GM23338 (cell line): ENCODE results near the gene NIPSNAP3A. TPM values are rescaled to one million over a fixed set of nuclear protein-coding genes. Genes with fewer than 3 reads are reported as not detected.

Source experiments
- ATAC-seq: fragments of 200-7000 bp; cut with Tn5 transposase; 3 replicates; pipeline ENCODE4 v1.9.1; 2020
- DNase-seq: peaks from one replicate; pipeline ENCODE4 v3.0.0-alpha.2; 2015; ENCODE audit warnings: low spot score
- H2AFZ ChIP-seq: fragments of 200-600 bp; sonication (generic); 2 replicates; pipeline ENCODE4 v1.8.0; 2016; ENCODE audit warnings: antibody characterized with exemption, mild to moderate bottlenecking, moderate library complexity
- H3F3A ChIP-seq: fragments of 200-600 bp; sonication (generic); replicated peaks from 2 replicates; pipeline ENCODE4 v1.8.0; 2017; ENCODE audit warnings: antibody characterized with exemption, mixed run types, low read depth
- H3K27ac ChIP-seq: fragments of 200-600 bp; sonication (generic); 2 replicates; pipeline ENCODE4 v1.6.1; 2016; ENCODE audit warnings: low read depth
- H3K27me3 ChIP-seq: fragments of 200-600 bp; sonication (generic); 2 replicates; pipeline ENCODE4 v1.8.0; 2016; ENCODE audit warnings: mild to moderate bottlenecking, mixed run types, moderate library complexity; ENCODE audit not compliant: insufficient read depth
- H3K36me3 ChIP-seq: fragments of 200-600 bp; sonication (generic); 2 replicates; pipeline ENCODE4 v1.8.0; 2016; ENCODE audit warnings: mild to moderate bottlenecking; ENCODE audit not compliant: insufficient read depth
- H3K4me1 ChIP-seq: fragments of 200-600 bp; sonication (generic); 2 replicates; pipeline ENCODE4 v1.8.0; 2016; ENCODE audit warnings: mild to moderate bottlenecking, moderate library complexity; ENCODE audit not compliant: insufficient read depth
- H3K4me2 ChIP-seq: fragments of 200-600 bp; sonication (generic); 2 replicates; pipeline ENCODE4 v1.7.1; 2017; ENCODE audit warnings: mixed run types
- H3K4me3 ChIP-seq: fragments of 200-600 bp; sonication (generic); 2 replicates; pipeline ENCODE4 v1.6.1; 2016; ENCODE audit warnings: mixed run types
- H3K79me2 ChIP-seq: fragments of 200-600 bp; sonication (generic); replicated peaks from 2 replicates; pipeline ENCODE4 v1.8.0; 2017; ENCODE audit warnings: mild to moderate bottlenecking; ENCODE audit not compliant: insufficient read depth
- H3K9me2 ChIP-seq: fragments of 200-600 bp; sonication (generic); 2 replicates; pipeline ENCODE4 v1.8.0; 2017; ENCODE audit not compliant: insufficient read depth
- H4K20me1 ChIP-seq: fragments of 200-600 bp; sonication (generic); replicated peaks from 2 replicates; pipeline ENCODE4 v1.8.0; 2017; ENCODE audit warnings: mild to moderate bottlenecking; ENCODE audit not compliant: insufficient read depth
- H3K27ac Mint-ChIP-seq: 2 replicates; pipeline ENCODE4 v1.8.0; 2020; ENCODE audit warnings: inconsistent platforms, mild to moderate bottlenecking, moderate library complexity, mixed read lengths
- H3K27me3 Mint-ChIP-seq: 3 replicates; pipeline ENCODE4 v1.8.0; 2022; ENCODE audit warnings: low read depth, mild to moderate bottlenecking, moderate library complexity, mixed read lengths, inconsistent platforms; ENCODE audit not compliant: insufficient read depth, poor library complexity
- H3K36me3 Mint-ChIP-seq: 3 replicates; pipeline ENCODE4 v1.8.0; 2021; ENCODE audit warnings: low read depth, mild to moderate bottlenecking, inconsistent platforms, moderate library complexity, mixed read lengths
- H3K4me1 Mint-ChIP-seq: 3 replicates; pipeline ENCODE4 v1.8.0; 2020; ENCODE audit warnings: mild to moderate bottlenecking, inconsistent platforms, mixed read lengths
- H3K4me3 Mint-ChIP-seq: 3 replicates; pipeline ENCODE4 v1.8.0; 2021; ENCODE audit warnings: moderate library complexity, mild to moderate bottlenecking, inconsistent platforms, mixed read lengths
- H3K9me3 Mint-ChIP-seq: 3 replicates; pipeline ENCODE4 v1.8.0; 2020; ENCODE audit warnings: moderate library complexity, mild to moderate bottlenecking, inconsistent platforms, mixed read lengths
- ETS1 ChIP-seq: IDR thresholded peaks from 2 replicates; pipeline ENCODE4 v1.6.1; 2016; ENCODE audit warnings: antibody characterized with exemption
- JUNB ChIP-seq: IDR thresholded peaks from one replicate; pipeline ENCODE4 v1.6.1; 2016; ENCODE audit warnings: antibody characterized with exemption; ENCODE audit not compliant: unreplicated experiment
- NANOG ChIP-seq: IDR thresholded peaks from 2 replicates; pipeline ENCODE4 v1.6.1; 2016; ENCODE audit warnings: antibody characterized with exemption, borderline replicate concordance
- POLR2AphosphoS5 ChIP-seq: IDR thresholded peaks from 2 replicates; pipeline ENCODE4 v1.6.1; 2016; ENCODE audit warnings: antibody characterized with exemption, low read depth
- REST ChIP-seq: IDR thresholded peaks from one replicate; pipeline ENCODE4 v1.6.1; 2018; ENCODE audit warnings: antibody characterized with exemption; ENCODE audit not compliant: unreplicated experiment
- STAT1 ChIP-seq: IDR thresholded peaks from one replicate; pipeline ENCODE4 v1.6.1; 2016; ENCODE audit warnings: antibody characterized with exemption; ENCODE audit not compliant: unreplicated experiment
- ZNF331 ChIP-seq: fragments of 250-450 bp; sonication (Bioruptor Pico); IDR thresholded peaks from 2 replicates; pipeline ENCODE4 v1.5.0; 2020; ENCODE audit warnings: low read depth, mild to moderate bottlenecking, moderate library complexity
- ZNF462 ChIP-seq: fragments of 250-450 bp; sonication (Bioruptor Pico); IDR thresholded peaks from 2 replicates; pipeline ENCODE4 v1.5.0; 2020; ENCODE audit warnings: mild to moderate bottlenecking, moderate library complexity
- polyA plus RNA-seq: library from polyadenylated mRNA; unstranded; fragments of >200 nt; fragmentation: Nextera tagmentation; extraction: Ambion mirVana; gene quantifications from 2 replicates; pipeline ENCODE4 v1.2.1, GENCODE V29; 2016
- total RNA-seq: library from RNA; depleted of rRNA; stranded (reverse); fragments of >200 nt; shearing (Covaris generic); gene quantifications from 2 replicates; pipeline ENCODE4 v1.2.3, GENCODE V29; 2014

The NIPSNAP3A gene
- total and polyA plus RNA-seq, 2 experiments from 2014 or later: 9.6 to 13.0 TPM

GRCh38 chr9:104800068-104800785, 52.7 kb downstream of the NIPSNAP3A start (continued):
- TF ChIP-seq REST (no peak), STAT1 (no peak), JUNB (no peak)

GRCh38 chr9:104802110-104802509, 54.6 kb downstream of the NIPSNAP3A start:
- Mint-ChIP-seq H3K9me3 (no peaks in the 10 kb centered on the region), H3K27me3 (peaks cover 2% of the 10 kb centered on the region), H3K27ac (no peak overlapping the region), H3K4me1 (no peaks in the 10 kb centered on the region), H3K36me3 (peaks cover 52% of the 10 kb centered on the region), H3K4me3 (no peak overlapping the region)
- H3K27ac ChIP-seq: no peak overlapping the region
- no peak overlapping the region for H3K4me3 ChIP-seq
- H3K36me3 ChIP-seq: no peaks in the 10 kb centered on the region
- H3K9me2 ChIP-seq: no peaks in the 10 kb centered on the region
- H3K79me2 ChIP-seq: no peaks in the 10 kb centered on the region
- H3K4me1 ChIP-seq: no peaks in the 10 kb centered on the region
- no peak overlapping the region for H2AFZ ChIP-seq
- no peaks in the 10 kb centered on the region for H3F3A ChIP-seq
- H3K27me3 ChIP-seq: no peaks in the 10 kb centered on the region
- DNase-seq: no peak
- H3K4me2 ChIP-seq: no peak overlapping the region
- no peak for ATAC-seq
- no peaks in the 10 kb centered on the region for H4K20me1 ChIP-seq
- TF ChIP-seq ZNF462 (CRISPR knock-in tag) (no peak), POLR2AphosphoS5 (no peak), REST (no peak), NANOG (no peak), STAT1 (no peak), ETS1 (no peak), JUNB (no peak), ZNF331 (CRISPR knock-in tag) (no peak)
